K562 (cell line): ENCODE data around the gene HUS1.
"Not testable (repeated sequence)": the region's sequence is repeated elsewhere in the genome, so short reads cannot be mapped to it uniquely, and the experiment has no call there.

Source experiments
- CEBPZ ChIP-seq: fragments of 150-350 bp; IDR thresholded peaks from 2 replicates; pipeline ENCODE4 v1.6.1; 2014; ENCODE audit warnings: low read depth, mild to moderate bottlenecking, low read length, borderline replicate concordance
- CHD4 ChIP-seq: fragments of 200-600 bp; sonication (generic); IDR thresholded peaks from 3 replicates; pipeline ENCODE4 v1.6.1; 2012; ENCODE audit warnings: low read depth, mild to moderate bottlenecking, mixed read lengths, low read length, inconsistent platforms; ENCODE audit not compliant: insufficient read depth, insufficient replicate concordance, poor library complexity, severe bottlenecking
- ELF1 ChIP-seq: fragments of 200-800 bp; sonication (Bioruptor generic); IDR thresholded peaks from 2 replicates; pipeline ENCODE4 v1.6.1; 2016; ENCODE audit warnings: missing genetic modification characterization, missing compliant biosample characterization
- POLR2A ChIP-seq: fragments of 450-650 bp; conservative IDR thresholded peaks from 2 replicates; pipeline ENCODE4 v1.6.1; 2016
- TRIM25 ChIP-seq: fragments of 450-650 bp; IDR thresholded peaks from 2 replicates; pipeline ENCODE4 v1.7.0; 2016; ENCODE audit warnings: borderline replicate concordance
- TF ChIP-seq, protein P1 (sequence below): fragments of 250-450 bp; sonication (Bioruptor Pico); IDR thresholded peaks from 2 replicates; pipeline ENCODE4 v1.5.1; 2021; ENCODE audit warnings: mild to moderate bottlenecking
- TF ChIP-seq, protein P2 (sequence below): sonication (generic); formaldehyde crosslinking; IDR thresholded peaks from 2 replicates; pipeline ENCODE4 v1.8.0; 2022; ENCODE audit warnings: mild to moderate bottlenecking, missing genetic modification reagents, borderline replicate concordance

DNA sequence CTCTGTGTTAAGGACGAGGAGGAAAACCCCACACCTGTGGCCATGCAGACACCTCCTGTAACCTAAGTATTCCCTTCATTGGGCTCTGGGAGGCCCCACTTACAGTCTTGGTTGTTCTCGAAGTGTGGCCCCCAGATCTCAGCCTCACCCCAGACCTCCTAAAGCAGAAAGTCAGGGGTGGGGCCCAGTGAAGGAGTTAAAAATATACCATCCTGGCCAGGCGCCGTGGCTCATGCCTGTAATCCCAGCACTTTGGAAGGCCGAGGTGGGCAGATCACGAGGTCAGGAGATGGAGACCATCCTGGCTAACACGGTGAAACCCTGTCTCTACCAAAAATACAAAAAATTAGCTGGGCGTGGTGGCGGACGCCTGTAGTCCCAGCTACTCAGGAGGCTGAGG is 36.8 kb downstream of the HUS1 start:
- not testable (repeated sequence) for TF ChIP-seq TRIM25; CHD4; POLR2A; CEBPZ; ELF1 (tag)
- TF ChIP-seq, protein P1, sequence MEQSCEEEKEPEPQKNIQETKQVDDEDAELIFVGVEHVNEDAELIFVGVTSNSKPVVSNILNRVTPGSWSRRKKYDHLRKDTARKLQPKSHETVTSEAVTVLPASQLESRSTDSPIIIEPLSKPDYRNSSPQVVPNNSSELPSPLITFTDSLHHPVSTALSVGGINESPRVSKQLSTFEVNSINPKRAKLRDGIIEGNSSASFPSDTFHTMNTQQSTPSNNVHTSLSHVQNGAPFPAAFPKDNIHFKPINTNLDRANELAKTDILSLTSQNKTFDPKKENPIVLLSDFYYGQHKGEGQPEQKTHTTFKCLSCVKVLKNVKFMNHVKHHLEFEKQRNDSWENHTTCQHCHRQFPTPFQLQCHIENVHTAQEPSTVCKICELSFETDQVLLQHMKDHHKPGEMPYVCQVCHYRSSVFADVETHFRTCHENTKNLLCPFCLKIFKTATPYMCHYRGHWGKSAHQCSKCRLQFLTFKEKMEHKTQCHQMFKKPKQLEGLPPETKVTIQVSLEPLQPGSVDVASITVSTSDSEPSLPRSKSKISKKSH (CRISPR knock-in tag) = not testable (repeated sequence)
- TF ChIP-seq, protein P2, sequence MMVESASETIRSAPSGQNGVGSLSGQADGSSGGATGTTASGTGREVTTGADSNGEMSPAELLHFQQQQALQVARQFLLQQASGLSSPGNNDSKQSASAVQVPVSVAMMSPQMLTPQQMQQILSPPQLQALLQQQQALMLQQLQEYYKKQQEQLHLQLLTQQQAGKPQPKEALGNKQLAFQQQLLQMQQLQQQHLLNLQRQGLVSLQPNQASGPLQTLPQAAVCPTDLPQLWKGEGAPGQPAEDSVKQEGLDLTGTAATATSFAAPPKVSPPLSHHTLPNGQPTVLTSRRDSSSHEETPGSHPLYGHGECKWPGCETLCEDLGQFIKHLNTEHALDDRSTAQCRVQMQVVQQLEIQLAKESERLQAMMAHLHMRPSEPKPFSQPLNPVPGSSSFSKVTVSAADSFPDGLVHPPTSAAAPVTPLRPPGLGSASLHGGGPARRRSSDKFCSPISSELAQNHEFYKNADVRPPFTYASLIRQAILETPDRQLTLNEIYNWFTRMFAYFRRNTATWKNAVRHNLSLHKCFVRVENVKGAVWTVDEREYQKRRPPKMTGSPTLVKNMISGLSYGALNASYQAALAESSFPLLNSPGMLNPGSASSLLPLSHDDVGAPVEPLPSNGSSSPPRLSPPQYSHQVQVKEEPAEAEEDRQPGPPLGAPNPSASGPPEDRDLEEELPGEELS (CRISPR knock-in tag) = not testable (repeated sequence)
